GM18498 (cell line): Measurements from ENCODE around the gene CNKSR2.
"Not testable (repeated sequence)": the region's sequence is repeated elsewhere in the genome, so short reads cannot be mapped to it uniquely, and the experiment has no call there.

ENCODE experiments used
- ATAC-seq: cut with Tn5 transposase; IDR thresholded peaks from one replicate; pipeline ENCODE4 v1.9.1; 2021; ENCODE audit warnings: mild to moderate bottlenecking, moderate library complexity; ENCODE audit not compliant: unreplicated experiment

Gene CNKSR2

DNA sequence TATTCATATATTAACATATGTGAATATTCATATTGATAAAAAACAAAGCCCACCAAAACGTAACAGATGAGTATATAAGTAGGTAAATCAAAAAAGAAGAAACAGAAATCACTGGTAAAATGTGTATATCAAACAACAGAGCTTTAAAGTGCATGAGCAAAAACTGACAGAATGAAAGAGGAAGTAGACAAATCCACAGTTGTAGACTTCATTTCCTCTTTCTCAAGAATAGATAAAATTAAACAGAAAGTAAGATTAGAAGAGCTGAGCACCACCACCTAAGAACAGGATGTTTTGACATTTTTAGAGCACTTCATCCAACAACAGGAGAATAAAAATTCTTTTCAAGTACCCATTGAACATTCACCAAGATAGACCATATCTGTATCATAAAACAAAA lies 64.6 kb downstream of the CNKSR2 start:
- peak; percentile 96 for ATAC-seq

DNA sequence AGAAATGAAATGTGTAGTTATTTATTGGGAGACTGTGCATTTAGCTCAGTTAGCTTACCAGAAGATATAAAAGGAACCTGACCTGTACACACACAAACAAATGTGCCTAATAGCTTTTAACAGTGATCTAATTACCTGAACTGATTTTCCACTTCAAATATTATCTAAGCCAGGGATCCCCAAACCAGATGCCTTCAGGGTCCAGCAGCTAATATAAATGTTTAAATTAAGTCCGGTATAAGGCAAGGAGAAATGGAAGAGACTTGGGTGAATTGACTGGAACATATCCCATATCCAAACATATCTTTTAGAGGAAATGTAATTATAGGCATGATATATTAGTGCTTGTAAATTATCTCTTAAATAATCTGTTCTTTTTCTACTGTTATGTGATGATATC lies 66.7 kb downstream of the CNKSR2 start:
- no peak for ATAC-seq

DNA sequence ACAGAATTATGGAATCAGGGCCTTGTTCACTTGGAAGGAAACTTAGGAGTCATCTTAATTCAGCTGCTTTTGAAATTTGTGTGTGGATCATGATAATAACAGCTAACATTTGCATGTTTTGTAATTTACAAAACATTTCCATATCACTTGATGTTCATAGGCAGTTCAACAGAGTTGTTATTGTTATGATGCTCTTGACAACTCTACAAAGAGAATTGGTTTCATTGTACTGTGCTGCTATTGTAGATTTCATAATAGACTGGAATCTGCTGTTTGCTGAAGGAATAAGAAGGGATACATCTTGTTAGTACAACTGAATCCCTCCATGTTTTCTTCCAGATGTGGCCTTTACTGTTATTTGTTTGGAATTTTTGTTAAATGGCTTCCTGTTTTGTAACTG lies 83.5 kb downstream of the CNKSR2 start:
- ATAC-seq = no peak

- ATAC-seq = no peak
These were observed 94.9 kb downstream of the CNKSR2 start for GRCh38 chrX:21469071-21469470.

DNA sequence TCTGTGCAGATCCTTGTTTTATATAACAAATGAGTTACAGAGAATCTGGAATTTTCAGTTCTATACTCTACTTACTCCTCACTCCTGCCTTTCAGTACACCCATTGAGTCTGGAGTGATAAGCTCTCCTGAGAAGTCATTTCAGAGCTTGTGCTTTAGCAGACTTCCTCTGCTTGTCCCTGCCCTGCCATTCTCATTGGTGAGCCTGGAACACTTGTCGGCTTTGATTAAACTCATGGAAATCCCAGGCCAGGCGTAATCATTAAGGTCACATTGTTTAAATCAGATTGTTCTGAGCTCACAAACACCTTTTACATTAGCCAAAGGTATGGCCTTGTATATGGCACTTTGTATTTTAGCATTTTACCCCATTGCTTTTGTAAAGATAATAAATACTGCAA lies 102.7 kb downstream of the CNKSR2 start:
- ATAC-seq = no peak

GRCh38 chrX:21479695-21480270 lies 105.6 kb downstream of the CNKSR2 start:
- peak; percentile 90 for ATAC-seq

DNA sequence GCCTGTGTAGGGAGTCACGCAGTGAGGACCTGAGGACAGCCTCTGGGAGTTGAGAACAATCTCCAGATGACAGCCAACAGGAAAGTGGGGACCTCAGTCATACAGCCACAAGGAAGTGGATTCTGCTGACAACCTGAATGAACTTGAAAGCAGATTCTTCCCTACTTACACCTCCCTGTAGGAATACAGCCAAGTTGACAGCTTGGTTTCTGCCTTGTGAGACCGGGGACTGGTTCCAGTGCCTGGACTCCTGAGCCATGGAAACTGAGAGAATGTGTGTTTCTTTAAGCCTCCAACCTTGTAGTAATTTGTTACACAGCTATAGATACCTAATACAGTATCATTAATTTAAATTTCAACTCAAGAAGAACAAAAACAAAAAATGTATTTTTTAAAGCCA lies 107.5 kb downstream of the CNKSR2 start:
- no peak for ATAC-seq

- not testable (repeated sequence) for ATAC-seq
These were observed 109.8 kb downstream of the CNKSR2 start for GRCh38 chrX:21484051-21484450.

- ATAC-seq = no peak
These were observed 113.6 kb downstream of the CNKSR2 start for GRCh38 chrX:21487832-21488231.

GRCh38 chrX:21490341-21490740 lies 116.1 kb downstream of the CNKSR2 start:
- no peak for ATAC-seq

GRCh38 chrX:21493226-21493830 lies 119.1 kb downstream of the CNKSR2 start:
- no peak for ATAC-seq

GRCh38 chrX:21503593-21503992 lies 129.4 kb downstream of the CNKSR2 start:
- ATAC-seq = peak; percentile 89

DNA sequence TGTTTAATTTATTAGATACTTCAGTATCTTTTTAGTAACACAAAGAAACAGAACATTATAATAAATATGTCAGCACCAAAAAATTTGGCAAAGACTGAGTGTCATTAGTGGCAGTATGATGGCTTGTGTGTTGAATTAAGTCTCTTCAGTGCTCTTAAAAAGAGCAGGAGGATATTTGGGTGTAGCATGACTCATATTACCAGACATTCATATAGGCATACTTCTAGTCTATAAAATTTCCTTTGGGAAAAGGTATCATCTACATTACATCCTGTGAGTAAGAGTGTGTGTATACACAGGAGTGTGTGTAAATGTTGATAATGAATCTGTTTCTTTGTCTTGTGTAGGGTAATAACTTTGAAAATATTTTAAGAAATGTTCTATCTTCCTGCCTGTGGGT lies 135.7 kb downstream of the CNKSR2 start:
- ATAC-seq = no peak

GRCh38 chrX:21524008-21524407 lies 149.8 kb downstream of the CNKSR2 start:
- ATAC-seq = no peak

GRCh38 chrX:21528076-21528475 lies 153.9 kb downstream of the CNKSR2 start:
- ATAC-seq = no peak

- no peak for ATAC-seq
These were observed 155.6 kb downstream of the CNKSR2 start for GRCh38 chrX:21529771-21530170.

DNA sequence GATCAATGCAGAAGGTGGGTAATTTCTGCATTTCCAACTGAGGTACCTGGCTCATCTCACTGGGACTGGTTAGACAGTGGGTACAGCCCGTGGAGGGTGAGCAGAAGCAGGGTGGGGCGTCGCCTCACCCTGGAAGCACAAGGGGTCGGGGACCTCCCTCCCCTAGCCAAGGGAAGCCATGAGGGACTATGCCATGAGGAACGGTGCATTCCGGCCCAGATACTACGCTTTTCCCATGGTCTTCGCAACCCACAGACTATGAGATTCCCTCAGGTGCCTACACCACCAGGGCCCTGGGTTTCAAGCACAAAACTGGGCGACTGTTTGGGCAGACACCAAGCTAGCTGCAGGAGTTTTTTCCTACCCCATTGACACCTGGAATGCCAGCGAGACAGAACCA lies 170.4 kb downstream of the CNKSR2 start:
- ATAC-seq = not testable (repeated sequence)

- no peak for ATAC-seq
These were observed 185.2 kb downstream of the CNKSR2 start for GRCh38 chrX:21559417-21559816.

DNA sequence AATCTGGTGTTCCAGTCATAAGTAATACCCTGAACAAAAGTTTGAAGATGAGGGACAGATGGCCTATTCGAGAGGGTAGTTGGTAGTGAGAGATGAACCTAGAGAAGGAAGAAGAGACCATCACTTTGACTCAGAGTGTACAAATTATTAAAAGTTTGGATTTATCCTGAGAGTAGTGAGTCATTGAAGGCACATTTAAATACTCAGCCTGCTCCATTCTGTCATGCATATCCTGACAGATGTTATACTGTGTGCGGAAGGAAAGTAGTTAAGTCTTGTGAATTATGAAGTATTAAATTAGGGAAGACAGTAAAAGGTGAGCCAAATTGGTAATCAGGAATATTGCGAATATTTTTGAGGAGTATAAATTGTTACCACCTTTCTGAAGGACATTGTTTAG lies 190.8 kb downstream of the CNKSR2 start:
- ATAC-seq = no peak

GRCh38 chrX:21574793-21575192 lies 200.6 kb downstream of the CNKSR2 start:
- ATAC-seq = no peak

GRCh38 chrX:21581479-21581878 lies 207.3 kb downstream of the CNKSR2 start:
- no peak for ATAC-seq

DNA sequence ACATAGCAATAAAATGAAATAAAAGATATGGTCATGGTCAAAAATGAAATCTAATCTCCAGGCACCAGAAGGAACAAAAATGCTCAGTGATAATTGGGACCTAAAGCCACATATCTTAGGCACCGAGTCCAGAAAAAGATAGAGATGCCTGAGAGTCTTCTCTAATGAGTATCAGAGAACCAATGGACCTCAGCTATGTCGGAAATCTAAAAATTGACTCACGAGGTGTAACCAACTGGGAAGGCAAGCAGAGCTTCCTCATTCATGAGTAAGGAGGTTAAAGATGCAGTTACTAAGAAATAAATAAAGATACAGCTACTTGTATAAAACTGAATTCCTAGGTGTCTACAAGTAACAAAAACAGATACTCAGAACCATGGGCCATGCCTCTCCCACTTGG lies 211.8 kb downstream of the CNKSR2 start:
- no peak for ATAC-seq
